GM11168 (cell line): Measurements from ENCODE around the gene RDH16.
"Not testable (repeated sequence)": the region's sequence is repeated elsewhere in the genome, so short reads cannot be mapped to it uniquely, and the experiment has no call there.

ENCODE experiments used
- in situ Hi-C: fragments of 300-500 bp; cut with MboI; formaldehyde crosslinking; loops from one replicate; pipeline ENCODE4 v1.12.0; 2022; ENCODE audit warnings: low sequenced_read_pairs; ENCODE audit not compliant: unreplicated experiment

Gene RDH16

GRCh38 chr12:56962247-56962646 lies 4.8 kb upstream of the RDH16 start:
- in situ Hi-C loops, result not testable (repeated sequence)

GRCh38 chr12:56958422-56958821 lies 1.0 kb upstream of the RDH16 start:
- in situ Hi-C loops, result no loop called here

- in situ Hi-C loops, result no loop called here
Measured at GRCh38 chr12:56955631-56956256, 1.7 kb downstream of the RDH16 start.

DNA sequence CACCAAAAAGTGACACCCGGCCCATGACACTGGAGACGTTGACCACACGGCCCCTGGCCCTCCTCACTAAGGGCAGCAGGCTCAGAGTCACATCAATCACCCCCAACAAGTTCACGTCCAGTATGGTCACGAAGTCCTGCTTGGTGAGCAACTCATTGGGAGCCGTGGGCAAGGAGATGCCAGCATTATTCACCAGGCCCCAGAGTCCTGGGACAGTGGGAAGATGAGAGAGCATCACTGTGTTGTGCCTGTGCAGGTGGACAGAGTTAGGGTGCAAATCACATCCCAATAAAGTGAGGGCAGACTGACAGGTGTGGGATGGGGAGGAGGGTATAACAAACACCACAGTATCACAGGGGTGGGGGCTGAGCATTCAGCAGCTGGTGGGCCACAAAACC lies 2.5 kb downstream of the RDH16 start:
- in situ Hi-C loops, result no loop called here

- in situ Hi-C loops, result no loop called here
Measured at GRCh38 chr12:56954057-56954957, 3.1 kb downstream of the RDH16 start.

- in situ Hi-C loops, result no loop called here
Measured at GRCh38 chr12:56953314-56953713, 4.1 kb downstream of the RDH16 start.

- in situ Hi-C loops, result no loop called here
Measured at GRCh38 chr12:56951582-56952339, 5.6 kb downstream of the RDH16 start.

DNA sequence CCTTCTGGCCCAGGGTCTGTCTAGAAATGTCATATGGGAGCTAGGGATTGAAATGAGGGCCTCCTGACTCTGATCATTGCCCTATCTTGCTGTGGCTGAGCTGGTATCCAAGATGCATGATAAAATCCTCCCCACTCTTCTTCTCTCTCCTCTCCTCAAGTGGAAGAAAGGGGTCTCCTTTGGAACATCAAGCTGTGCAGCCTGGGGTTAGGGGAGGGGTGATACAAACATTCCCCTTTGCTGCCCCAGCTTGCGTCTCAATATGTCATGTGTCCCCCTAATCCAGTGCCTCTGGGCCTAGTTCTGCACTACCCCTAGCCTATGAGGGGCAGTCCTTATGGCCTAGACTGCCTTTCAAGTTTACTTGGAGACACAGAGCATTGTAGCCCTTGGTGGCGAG lies 8.5 kb downstream of the RDH16 start:
- in situ Hi-C loops, result no loop called here

DNA sequence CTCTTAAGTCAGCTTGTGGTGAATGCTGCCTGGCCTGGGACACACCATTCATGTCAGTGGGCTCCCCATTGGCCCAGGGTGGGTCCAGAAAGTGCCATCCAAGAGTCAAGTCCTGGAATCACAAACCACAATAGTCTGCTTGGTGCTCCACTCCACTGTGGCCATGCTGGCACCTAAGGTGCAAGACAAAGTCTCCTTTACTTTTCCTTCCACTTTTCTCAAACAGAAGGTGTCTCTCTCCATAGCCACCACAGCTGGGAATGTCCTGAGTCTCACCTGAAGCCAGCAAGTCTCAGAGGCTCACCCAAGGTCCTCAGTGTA lies 9.0 kb downstream of the RDH16 start:
- in situ Hi-C loops, result no loop called here

DNA sequence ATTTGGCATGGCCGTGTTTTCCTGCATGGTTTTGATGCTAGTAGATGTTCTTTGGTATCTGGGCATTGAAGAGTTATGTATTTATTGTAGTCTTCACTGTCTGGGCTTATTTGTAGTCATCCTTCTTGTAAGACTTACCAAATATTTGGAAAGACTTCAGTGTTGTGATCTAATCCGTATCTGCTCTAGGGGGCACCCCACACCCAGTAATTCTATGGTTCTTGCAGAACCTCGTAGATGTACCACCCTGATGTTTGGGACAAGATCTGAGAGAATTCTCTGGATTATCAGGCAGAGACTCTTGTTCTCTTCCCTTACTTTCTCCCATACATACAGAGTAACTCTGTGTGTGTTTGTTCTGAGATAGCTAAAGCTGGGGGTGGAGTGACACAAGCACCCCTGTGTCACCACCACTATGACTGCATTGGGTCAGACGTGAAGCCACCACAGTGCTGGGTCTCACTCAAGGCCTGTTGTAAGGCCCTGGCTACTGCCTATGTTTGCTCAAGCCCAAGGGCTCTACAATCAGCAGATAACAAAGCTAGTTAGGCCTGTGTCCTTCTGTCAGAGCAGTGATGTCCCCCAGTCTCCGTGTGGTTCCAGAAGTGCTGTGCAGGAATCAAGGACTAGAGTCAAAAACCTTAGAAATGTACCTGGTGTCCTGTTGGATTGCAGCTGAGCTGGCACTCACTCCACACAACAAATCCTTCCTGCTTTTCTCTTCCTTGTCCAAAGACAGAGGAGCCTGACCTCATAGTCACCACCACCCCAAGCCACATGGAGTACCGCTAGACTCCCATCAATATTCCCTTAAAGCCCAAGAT lies 9.6 kb downstream of the RDH16 start:
- in situ Hi-C loops, result no loop called here

- in situ Hi-C loops, result no loop called here
Measured at GRCh38 chr12:56943878-56944277, 13.5 kb downstream of the RDH16 start.

GRCh38 chr12:56943374-56943773 lies 14.0 kb downstream of the RDH16 start:
- in situ Hi-C loops, result not testable (repeated sequence)

- in situ Hi-C loops, result no loop called here
Measured at GRCh38 chr12:56941299-56942017, 15.9 kb downstream of the RDH16 start.

- in situ Hi-C loops, result not testable (repeated sequence)
Measured at GRCh38 chr12:56940942-56941298, 16.5 kb downstream of the RDH16 start.

GRCh38 chr12:56935752-56936151 lies 21.7 kb downstream of the RDH16 start:
- in situ Hi-C loops, result no loop called here

- in situ Hi-C loops, result no loop called here
Measured at GRCh38 chr12:56935157-56935556, 22.3 kb downstream of the RDH16 start.

- in situ Hi-C loops, result no loop called here
Measured at GRCh38 chr12:56933826-56934625, 23.4 kb downstream of the RDH16 start, which contains the start of gene SDR9C7. SDR9C7 (minus strand) TSS chr12:56934408; CDS start chr12:56934261, 147 bp downstream.

GRCh38 chr12:56932867-56933266 lies 24.5 kb downstream of the RDH16 start:
- in situ Hi-C loops, result no loop called here

DNA sequence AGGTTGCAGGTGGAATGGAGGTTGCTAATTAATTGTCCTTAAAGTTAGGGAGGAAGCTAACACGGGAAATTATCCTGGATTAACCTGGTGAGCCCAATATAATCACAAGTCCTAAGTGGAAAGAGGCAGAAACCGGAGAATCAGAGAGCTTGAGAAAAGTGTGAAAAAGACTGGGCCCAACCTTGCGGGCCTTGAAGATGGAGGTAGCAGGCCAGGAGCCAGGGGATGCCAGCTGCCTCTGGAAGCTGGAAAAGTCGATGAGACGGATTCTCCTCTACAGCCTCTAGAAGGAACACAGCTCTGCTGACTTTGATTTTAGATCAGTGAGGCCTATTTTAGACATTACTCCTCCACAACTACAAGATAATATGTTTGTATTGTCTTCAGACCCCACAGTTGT lies 25.3 kb downstream of the RDH16 start:
- in situ Hi-C loops, result no loop called here
